ENCODE measurements around the gene NYNRIN.
"Not testable (repeated sequence)": the region's sequence is repeated elsewhere in the genome, so short reads cannot be mapped to it uniquely, and the experiment has no call there.

Gene NYNRIN

DNA sequence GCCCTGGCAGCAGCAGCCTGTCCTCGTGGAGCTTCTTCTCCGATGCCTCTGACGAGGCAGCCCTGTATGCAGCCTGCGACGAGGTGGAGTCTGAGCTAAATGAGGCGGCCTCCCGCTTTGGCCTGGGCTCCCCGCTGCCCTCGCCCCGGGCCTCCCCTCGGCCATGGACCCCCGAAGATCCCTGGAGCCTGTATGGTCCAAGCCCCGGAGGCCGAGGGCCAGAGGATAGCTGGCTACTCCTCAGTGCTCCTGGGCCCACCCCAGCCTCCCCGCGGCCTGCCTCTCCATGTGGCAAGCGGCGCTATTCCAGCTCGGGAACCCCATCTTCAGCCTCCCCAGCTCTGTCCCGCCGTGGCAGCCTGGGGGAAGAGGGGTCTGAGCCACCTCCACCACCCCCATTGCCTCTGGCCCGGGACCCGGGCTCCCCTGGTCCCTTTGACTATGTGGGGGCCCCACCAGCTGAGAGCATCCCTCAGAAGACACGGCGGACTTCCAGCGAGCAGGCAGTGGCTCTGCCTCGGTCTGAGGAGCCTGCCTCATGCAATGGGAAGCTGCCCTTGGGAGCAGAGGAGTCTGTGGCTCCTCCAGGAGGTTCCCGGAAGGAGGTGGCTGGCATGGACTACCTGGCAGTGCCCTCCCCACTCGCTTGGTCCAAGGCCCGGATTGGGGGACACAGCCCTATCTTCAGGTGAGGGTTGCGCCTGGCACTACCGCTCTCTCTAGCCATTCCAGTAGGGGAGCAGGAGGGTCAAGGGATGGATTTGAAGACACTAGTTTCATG lies 28.7 kb upstream of the NYNRIN start:
- DNase-seq (ENCODE audit: low read depth), result no peak

DNA sequence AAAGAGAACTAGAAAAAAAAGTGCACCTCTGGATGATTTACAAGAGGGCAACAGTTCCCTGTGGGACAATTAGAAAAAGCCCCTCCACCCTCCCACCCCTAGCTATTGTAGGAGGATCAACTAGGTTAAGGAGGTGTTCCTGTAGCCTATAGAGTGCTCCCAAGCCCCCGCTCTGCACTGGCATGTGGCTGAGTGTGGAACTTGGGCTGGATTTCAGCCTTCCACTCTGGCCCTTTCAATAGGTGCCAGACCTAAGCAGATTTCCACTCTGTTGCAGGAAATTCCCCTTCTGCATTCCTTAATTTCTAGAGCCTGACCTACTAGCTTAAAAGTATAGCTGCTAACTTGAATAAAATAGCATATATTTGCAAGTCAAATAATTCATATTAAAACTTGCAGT lies 28.1 kb upstream of the NYNRIN start:
- DNase-seq (ENCODE audit: low read depth), result no peak

DNA sequence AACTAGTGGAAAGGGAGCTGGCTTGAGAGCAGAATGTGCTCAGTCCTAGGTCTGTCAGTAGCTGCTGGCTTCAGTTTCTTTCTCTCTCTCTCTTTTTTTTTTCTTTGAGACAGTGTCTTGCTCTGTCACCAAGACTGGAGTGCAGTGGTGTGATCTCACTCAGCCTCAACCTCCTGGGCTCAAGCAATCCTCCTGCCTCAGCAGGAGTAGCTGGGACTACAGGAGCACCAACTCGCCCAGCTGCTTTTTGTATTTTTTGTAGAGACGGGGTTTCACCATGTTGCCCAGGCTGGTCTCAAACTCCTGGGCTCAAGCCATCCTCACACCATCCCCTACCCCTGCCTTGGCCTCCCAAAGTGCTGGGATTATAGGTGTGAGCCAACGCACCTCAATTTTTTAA lies 27.2 kb upstream of the NYNRIN start:
- not testable (repeated sequence) for DNase-seq (ENCODE audit: low read depth)

DNA sequence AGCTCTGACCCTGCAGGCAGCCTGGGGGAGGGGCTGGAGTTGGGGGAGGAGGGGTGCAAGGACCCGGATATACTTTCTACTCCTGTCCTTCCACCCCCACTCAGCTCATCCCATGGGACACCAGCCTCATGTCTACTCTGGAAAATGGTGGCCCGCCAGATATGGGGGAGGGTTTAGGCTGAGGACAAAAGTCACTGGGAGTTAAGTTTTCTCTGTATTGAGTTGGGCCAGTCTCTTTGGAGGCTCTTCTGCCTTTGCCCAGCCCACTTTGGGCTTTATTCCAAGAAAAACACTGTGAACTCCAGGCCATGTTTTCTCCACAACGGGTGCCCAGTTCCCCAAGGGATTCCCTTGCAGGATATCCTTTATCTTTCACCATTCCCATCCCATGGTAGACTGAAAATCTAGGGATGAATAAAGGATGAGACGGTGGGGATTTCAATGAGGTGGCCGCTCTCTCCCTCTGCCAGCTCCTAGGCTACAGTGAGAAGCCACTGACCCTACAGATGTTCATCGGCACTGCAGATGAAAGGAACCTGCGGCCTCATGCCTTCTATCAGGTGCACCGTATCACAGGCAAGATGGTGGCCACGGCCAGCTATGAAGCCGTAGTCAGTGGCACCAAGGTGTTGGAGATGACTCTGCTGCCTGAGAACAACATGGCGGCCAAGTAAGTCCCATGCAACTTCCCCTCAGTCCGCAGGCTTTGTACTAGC lies 25.9 kb upstream of the NYNRIN start:
- DNase-seq (ENCODE audit: low read depth), result no peak

DNA sequence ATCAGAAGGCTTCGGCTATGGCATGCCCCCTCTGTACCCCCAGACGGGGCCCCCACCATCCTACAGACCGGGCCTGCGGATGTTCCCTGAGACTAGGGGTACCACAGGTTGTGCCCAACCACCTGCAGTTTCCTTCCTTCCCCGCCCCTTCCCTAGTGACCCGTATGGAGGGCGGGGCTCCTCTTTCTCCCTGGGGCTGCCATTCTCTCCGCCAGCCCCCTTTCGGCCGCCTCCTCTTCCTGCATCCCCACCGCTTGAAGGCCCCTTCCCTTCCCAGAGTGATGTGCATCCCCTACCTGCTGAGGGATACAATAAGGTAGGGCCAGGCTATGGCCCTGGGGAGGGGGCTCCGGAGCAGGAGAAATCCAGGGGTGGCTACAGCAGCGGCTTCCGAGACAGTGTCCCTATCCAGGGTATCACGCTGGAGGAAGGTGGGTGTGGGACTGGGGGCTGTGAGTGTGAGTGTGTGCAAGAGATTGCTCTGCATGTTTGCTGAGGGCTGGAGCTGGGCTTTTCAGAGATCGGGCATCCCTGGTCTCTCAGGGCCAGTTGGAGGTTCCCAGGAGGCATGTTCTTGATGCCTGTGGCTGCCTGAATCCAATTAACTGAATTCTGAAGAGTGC lies 22.2 kb upstream of the NYNRIN start:
- DNase-seq (ENCODE audit: low read depth), result no peak

DNA sequence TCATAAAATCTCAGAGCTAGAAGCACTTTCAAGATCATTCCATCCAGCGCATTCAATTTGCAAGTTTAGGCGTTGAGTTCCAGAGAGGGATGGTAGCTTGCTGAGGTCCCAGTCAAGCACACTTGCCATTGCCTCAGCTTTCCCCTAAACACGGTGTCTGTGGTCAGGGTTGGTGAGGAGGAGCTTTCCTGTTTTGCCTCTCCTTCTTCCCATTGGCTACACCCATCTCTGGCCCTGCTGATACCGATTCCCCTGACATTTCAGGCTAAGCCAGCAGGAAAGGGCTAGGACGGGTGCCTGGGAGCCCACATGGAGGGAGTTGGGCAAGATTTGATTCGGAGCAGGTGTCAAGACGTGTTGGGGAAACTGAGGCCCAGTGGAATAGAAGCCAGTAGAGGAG lies 21.7 kb upstream of the NYNRIN start:
- DNase-seq (ENCODE audit: low read depth), result no peak

DNA sequence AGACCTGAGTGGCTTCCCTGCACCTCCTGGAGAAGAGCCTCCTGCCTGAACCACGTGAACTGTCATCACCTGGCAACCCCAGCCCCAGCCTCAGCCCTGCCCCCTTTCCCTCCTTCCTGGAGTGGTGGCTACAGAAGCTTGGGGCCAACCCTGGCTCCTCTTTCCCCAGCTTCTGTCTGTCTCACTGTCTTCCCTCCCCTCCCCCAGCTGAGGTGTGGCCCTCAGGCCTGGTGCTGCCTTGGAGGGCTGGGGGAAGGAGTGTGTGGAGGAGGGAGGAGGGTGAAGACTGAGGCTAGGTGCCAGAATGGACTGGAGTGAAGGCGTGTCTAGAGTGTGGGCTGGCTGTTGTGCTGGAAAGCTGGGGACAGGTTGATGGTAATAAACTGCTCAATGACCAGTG lies 21.1 kb upstream of the NYNRIN start:
- no peak for DNase-seq (ENCODE audit: low read depth)

DNA sequence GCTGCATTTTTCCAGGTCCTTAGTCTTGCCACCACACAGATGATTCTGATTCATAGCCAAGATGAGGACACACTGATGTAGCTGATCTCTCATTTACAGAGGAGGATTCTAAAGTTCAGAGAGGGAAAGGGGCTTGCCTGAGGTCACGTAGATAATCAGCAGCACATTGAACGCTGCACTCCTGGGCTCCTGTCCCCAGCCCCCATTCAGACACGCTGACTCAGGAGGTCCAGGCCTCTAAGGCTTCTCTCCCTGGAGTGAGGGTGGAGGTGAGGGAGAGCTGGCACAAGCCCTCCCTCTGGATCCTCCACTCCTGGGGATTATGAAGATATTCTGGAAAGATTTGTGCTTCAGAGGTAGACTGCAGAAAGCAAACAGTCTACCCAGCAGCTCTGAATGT lies 20.5 kb upstream of the NYNRIN start:
- no peak for DNase-seq (ENCODE audit: low read depth)

DNA sequence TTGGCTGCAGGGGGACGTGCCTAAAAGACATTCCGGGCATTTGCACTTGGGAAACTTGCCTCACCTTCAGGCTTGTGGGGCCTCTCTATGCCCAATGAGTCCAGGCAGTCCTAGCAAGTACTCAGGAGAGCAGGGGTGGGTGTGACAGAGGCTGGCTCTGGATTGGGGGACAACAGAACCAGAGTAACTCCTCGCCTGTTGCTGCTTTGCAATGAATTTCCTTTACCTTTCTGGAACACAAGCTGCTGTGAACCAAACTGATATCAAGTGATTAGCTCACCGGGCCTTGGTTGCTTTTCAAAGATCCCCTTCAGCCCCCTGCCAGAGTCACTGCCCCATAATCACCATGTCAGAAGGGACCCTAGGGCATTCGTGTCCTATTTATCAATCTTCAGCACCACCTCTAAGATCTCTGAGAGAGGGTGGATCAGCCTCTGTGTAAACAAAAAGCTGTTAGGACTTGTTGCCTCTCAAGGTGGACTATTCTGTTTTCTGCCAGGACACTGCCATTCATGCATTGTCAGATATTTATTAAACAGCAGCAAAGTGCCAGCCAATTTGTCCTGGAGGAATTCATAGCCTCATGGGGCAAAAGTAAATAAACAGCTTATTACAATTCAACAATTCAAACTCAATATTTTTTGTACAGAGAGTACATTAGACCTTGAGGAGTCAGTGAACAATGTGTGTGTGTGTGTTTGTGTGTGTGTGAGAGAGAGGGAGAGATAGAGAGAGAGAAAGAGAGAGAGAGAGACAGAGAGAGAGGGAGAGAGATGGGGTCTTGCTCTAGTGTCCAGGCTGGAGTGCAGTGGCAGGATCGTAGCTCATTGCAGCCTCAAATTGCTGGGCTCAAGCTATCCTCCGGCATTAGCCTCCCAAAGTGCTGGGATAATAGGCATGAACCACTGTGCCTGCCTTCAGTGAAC lies 19.6 kb upstream of the NYNRIN start:
- DNase-seq (ENCODE audit: low read depth), result no peak

DNA sequence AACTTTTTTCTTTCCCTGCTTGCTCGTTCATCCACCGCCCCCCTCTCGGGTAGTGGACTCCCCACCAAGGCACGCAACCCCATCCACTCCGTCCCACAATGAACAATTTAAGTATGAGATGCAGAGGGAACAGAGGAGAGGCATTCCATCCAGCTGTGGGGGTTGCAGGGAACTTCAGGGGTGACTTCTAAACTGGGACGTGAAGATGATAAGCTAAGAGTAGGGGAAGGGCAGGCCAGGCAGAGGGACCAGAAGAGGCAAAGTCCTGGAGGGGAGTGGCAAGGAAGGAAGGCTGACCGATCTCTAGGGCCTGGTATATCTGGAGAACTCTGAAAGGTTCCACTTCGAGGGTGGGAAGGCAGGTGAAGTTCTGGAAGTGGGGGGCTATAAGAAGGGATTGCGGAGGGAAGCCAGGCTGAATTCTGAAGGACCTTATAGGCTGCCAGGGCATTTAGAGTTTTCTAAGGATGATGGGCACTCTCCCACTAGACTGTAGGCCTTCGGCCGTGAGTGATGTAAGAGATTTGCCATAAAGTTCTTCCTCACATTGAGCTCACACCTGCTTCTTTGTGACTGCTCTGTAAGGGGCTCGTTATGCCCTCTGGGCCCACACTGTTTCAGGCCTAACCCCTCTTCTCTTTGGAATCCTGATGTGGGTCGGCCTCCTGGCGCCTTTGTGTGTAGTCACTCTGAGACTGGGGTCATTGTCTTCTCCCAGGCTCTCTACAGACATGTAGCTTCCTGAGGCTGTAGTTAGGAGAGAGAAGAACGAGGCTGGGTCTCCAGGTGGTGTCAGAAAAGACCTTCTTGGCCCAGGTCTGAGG lies 18.7 kb upstream of the NYNRIN start:
- DNase-seq (ENCODE audit: low read depth), result no peak

DNA sequence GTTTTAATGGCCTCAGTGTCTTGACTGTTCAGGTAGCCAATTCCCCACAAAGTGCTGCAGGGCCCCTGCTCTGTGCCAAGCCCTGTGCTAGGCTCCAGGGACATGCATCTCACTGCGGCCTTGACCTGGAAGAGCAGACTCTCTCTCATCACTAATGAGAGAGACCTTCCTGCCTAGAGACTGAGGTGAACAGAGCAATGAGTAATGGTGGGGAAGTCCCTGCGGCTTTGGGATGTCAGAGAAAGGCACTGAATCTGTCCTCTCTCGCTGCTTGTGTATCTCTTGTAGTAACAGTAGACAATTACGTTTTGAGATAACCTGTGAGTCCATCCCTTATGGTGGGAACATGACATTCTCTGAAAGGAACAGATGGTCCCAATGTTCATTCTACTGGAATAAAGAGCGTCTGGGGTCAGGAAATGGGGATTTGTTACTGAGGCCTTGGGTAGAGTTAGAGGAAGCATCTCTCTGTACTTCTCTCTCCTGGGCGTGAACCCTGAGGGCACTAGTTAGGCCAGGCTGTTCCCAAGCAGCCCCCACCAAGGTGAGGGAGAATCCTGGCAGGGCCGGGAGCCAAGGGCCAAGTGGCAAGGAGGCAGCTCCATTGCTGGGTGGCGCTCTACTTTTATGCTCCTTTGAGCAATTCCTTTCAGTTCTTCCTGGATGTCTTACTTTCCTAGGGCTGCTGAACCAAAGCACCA lies 17.3 kb upstream of the NYNRIN start:
- DNase-seq (ENCODE audit: low read depth), result no peak

DNA sequence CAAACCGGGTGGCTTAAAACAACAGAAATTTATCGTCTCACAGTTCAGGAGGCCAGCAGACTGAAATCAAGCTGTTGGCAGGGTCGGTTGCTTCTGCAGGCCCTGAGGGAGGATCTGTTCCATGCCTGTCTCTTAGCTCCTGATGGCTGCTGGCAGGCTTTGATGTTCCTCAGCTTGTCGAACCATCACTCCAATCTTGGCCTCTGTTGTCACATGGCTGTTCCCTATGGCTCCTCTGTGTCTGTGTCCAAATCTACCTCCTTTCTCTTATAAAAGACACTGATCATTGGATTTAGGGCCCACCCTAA lies 16.8 kb upstream of the NYNRIN start:
- DNase-seq (ENCODE audit: low read depth), result no peak

DNA sequence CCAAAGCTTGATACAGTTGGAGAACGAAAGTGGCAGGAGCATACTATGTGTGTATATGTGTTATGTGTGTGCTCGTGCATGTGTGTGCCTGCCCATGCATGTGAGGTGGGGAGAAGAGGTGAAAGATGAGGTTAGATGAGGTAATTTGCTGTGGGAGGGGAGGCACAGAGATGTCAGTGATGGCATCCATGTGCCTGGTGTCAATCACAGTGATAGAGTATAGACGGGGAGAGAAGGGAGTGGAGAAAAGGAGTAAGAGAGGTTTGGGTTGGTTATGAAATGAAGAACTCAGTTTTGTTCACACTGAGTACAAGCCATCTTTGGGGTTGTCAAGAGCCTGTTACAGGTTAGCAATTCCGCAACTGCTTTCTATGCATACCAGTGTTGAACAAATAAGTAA lies 14.6 kb upstream of the NYNRIN start:
- no peak for DNase-seq (ENCODE audit: low read depth)

DNA sequence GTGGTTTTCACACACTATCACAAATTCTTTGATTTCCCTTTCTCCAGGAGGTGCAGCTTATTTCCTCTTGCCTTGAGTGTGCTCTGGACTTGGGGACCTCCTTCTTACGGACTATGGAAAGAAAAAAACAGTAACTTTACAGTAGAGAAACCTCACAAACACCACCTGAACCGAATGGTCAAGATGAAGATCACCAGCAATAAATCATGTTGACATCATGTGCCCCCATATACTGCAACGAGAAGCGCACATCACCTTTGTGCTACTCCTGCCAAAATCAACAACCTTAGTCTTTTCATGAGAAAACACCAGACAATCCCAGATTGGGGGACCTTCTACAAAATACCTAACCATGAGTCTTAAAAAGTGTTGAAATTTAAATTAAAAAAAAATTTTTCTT lies 13.3 kb upstream of the NYNRIN start:
- no peak for DNase-seq (ENCODE audit: low read depth)

DNA sequence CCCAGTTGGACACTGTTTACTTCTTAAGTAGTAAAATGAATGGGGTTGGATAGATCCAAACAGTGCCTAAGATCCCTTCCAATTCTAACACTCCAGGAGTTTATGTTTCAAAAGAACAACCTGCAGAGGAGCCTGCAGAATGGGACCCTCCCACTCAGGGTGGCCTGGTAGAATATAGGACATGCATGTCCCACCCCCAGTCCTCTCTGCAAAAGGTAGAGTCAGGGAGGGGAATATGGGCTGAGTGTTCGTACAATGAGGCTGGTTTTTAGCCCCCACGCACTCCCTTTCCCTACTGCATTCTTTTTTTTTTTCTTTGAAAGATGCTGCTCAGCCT lies 11.8 kb upstream of the NYNRIN start:
- DNase-seq (ENCODE audit: low read depth), result no peak

DNA sequence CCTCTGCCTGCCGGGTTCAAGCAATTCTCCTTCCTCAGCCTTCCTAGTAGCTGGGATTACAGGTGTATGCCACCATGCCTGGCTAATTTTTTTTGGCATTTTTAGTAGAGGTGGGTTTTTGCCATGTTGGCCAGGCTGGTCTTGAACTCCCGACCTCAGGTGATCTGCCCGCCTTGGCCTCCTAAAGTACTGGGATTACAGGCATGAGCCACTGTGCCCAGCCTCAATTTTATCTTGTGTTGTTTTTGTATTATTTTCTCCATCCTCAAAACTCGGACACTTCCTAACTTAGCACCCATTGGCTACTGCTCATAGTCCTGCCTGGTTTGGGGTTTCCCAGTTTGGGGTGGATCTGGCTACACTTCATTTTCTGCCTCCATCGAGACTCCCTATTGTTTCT lies 11.2 kb upstream of the NYNRIN start:
- DNase-seq (ENCODE audit: low read depth), result not testable (repeated sequence)

DNA sequence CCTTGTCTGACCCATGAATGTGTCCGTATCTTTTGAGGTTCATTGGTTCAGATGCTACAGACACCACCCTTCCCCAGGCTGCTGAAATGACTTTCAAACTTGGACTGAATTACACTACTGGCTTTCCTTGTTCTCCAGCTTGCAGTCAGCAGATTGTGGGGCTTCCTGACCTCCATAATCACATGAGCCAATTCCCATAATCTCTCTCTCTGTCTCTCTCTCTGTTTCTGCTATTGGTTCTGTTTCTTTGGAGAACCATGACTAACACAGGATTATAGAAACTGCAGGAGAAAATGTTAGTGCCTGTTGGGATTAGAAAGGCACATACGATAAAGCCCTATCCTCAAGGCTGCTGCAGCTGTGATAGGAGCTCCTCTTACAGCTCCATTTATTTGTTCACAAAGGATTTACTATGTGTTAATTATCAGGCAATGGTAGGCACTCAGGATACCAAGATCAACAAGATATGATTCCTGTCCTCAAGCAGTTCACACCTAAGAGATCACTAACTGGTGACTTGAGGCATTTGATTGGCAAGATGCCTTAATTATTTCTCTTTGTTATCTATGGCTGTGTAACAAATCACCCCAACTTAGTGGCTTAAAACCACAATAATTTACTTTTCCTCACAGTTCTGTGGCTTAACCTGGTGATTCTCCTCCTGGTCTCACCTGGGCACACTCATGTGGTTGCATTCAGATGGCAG lies 10.2 kb upstream of the NYNRIN start:
- no peak for DNase-seq (ENCODE audit: low read depth)

DNA sequence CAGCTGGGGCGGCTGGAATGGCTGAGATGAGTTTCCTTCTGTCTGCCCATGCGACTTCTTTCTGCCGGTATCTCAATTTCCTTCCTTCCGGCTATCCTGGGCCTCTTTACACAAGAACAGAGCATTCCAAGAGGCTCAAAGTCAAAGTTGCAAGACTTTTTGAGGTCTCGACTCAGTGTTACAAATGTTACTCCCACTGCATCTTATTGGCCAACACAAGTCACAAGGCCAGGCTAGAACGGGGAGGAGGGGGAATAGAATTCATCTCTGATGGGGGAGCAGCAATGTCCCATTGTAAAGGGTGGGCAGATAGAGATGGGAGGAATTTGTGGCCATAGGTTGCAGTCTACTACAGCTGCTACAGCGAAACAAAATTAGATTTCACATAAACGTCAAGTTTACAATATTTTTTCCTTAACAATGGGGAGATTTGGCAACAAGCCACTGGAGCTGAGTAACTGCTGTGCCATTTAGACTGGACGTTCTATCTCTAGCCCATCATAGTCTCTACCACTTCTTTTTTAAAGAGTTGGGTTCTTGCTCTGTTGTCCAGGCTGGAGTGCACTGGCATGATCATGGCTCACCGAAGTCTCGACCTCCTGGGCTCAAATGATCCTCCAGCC lies 9.5 kb upstream of the NYNRIN start:
- no peak for DNase-seq (ENCODE audit: low read depth)

DNA sequence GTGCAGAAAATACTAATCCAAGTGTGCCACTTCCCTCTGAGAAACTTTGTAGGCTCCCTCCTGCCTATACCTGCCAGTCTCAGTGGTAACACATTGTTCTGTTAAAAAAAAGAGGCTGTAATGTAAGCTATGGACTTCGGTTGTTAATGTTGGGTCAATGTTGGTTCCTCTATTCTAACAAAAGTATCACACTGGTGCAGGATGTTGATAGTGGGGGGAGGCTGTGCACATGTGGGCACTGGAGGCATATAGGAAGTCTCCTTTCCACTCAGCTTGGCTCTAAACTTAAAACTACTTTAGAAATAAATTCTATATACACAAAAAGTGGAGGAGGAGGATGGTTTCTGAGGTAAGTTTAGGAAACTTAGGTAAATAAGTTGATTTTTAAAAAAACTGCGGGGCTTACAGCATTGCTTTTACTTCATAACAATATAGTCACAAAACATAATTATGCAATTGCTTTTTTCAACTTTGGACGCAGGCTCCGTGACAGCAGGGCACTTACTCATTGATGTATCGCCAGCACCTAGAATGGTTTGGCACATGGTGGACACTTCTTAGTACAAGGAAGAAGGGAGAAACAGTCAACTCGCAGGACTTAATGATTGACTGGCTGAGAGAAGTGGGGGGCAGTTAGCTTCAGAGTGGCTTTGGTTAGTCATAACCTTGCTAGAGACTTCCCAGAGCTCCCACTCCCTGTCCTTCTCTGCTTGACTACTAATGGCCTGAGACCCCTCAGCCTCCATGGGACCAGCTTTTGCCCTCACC lies 7.9 kb upstream of the NYNRIN start:
- no peak for DNase-seq (ENCODE audit: low read depth)
